GM21576 (cell line): ENCODE data around the gene IRX4.

Experiments used
- ATAC-seq: cut with Tn5 transposase; IDR thresholded peaks from one replicate; pipeline ENCODE4 v1.9.1; 2021; ENCODE audit warnings: mild to moderate bottlenecking, moderate library complexity; ENCODE audit not compliant: unreplicated experiment

Gene IRX4

GRCh38 chr5:1914471-1914870 lies 31.7 kb upstream of the IRX4 start:
- ATAC-seq: no peak

- ATAC-seq: no peak
Measured at GRCh38 chr5:1913578-1913977, 30.9 kb upstream of the IRX4 start.

- ATAC-seq: no peak
Measured at GRCh38 chr5:1912951-1913565, 30.3 kb upstream of the IRX4 start.

GRCh38 chr5:1911773-1912235 lies 29.1 kb upstream of the IRX4 start:
- no peak for ATAC-seq

- no peak for ATAC-seq
Measured at GRCh38 chr5:1910861-1911772, 28.4 kb upstream of the IRX4 start.

- ATAC-seq: no peak
Measured at GRCh38 chr5:1910081-1910760, 27.5 kb upstream of the IRX4 start.

GRCh38 chr5:1909346-1909985 lies 26.7 kb upstream of the IRX4 start:
- no peak for ATAC-seq

GRCh38 chr5:1908931-1909330 lies 26.2 kb upstream of the IRX4 start:
- no peak for ATAC-seq

- no peak for ATAC-seq
Measured at GRCh38 chr5:1907616-1908015, 24.9 kb upstream of the IRX4 start.

GRCh38 chr5:1905108-1905507 lies 22.4 kb upstream of the IRX4 start:
- ATAC-seq: no peak

- no peak for ATAC-seq
Measured at GRCh38 chr5:1901983-1902382, 19.3 kb upstream of the IRX4 start.

GRCh38 chr5:1901061-1901460 lies 18.3 kb upstream of the IRX4 start:
- no peak for ATAC-seq

- no peak for ATAC-seq
Measured at GRCh38 chr5:1899201-1899600, 16.5 kb upstream of the IRX4 start.

GRCh38 chr5:1897816-1898450 lies 15.2 kb upstream of the IRX4 start:
- ATAC-seq: no peak

- no peak for ATAC-seq
Measured at GRCh38 chr5:1897386-1897785, 14.7 kb upstream of the IRX4 start.

GRCh38 chr5:1896602-1897376 lies 14.1 kb upstream of the IRX4 start:
- no peak for ATAC-seq

GRCh38 chr5:1895739-1896420 lies 13.2 kb upstream of the IRX4 start:
- ATAC-seq: no peak

- ATAC-seq: no peak
Measured at GRCh38 chr5:1894243-1894642, 11.5 kb upstream of the IRX4 start.

GRCh38 chr5:1893754-1894153 lies 11.0 kb upstream of the IRX4 start:
- no peak for ATAC-seq
